ENCODE data around the gene PTPRG. TPM values are rescaled to one million over a fixed set of nuclear protein-coding genes. Genes with fewer than 3 reads are reported as not detected.

Gene PTPRG
- total and polyA plus RNA-seq, 2 donors (not counting 1 experiment from before 2014, with no cell fraction given): 67.0 to 97.9 TPM

DNA sequence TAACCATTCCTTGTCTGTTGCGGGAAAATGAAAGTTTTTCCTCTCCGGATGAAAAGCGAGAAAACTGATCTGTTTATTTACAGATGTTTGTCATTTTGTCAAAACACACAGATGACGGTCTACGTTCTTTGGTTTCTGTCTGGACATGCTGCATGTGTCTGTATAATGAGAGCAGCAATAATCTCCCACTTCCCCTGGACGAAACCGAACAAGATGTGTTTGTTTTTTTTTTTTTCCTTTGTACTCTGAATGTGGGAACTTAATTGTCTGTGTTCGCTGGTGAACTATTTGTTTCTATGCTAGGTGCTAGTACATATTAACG is 33.6 kb downstream of the PTPRG start:
- no peaks in the 10 kb centered on the region for H3K36me3 ChIP-seq (ENCODE audit: control insufficient read depth, insufficient read depth, low read length)
- H3K9ac ChIP-seq (ENCODE audit: insufficient read depth, low read length): no peak overlapping the region
- peak overlapping the region; percentile 97 for H3K4me2 ChIP-seq (ENCODE audit: extremely low read depth, insufficient read depth, low read length)
- H3K27me3 ChIP-seq (ENCODE audit: control insufficient read depth, insufficient read depth, low read length): no peaks in the 10 kb centered on the region
- peak overlapping the region; percentile 30 for H3K27ac ChIP-seq (ENCODE audit: insufficient read depth, low read length)
- no peak overlapping the region for H2AFZ ChIP-seq (ENCODE audit: low read length)
- no peak for TF ChIP-seq EZH2 (IDR thresholded peaks at IDR 0.05; ENCODE audit: low read length, missing control alignments)
- TF ChIP-seq, protein P1, sequence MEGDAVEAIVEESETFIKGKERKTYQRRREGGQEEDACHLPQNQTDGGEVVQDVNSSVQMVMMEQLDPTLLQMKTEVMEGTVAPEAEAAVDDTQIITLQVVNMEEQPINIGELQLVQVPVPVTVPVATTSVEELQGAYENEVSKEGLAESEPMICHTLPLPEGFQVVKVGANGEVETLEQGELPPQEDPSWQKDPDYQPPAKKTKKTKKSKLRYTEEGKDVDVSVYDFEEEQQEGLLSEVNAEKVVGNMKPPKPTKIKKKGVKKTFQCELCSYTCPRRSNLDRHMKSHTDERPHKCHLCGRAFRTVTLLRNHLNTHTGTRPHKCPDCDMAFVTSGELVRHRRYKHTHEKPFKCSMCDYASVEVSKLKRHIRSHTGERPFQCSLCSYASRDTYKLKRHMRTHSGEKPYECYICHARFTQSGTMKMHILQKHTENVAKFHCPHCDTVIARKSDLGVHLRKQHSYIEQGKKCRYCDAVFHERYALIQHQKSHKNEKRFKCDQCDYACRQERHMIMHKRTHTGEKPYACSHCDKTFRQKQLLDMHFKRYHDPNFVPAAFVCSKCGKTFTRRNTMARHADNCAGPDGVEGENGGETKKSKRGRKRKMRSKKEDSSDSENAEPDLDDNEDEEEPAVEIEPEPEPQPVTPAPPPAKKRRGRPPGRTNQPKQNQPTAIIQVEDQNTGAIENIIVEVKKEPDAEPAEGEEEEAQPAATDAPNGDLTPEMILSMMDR (conservative IDR thresholded peaks at IDR 0.05 in 1 of 2, IDR thresholded peaks at IDR 0.05 in 1 of 2; ENCODE audit: low read depth in 1 of 2, low read length in 2 of 2): no peak
- no peaks in the 10 kb centered on the region for H4K20me1 ChIP-seq (ENCODE audit: control insufficient read depth, extremely low read depth, insufficient read depth, low read length)
- peak overlapping the region; percentile 4 to 32 (median 12) for H3K4me3 ChIP-seq (replicated peaks in 1 of 4; ENCODE audit: control extremely low read depth in 1 of 4, insufficient read depth in 1 of 4, low read depth in 3 of 4, low read length in 4 of 4)
- DNase-seq (ENCODE audit: low read depth in 2 of 2): peak in 1 of 2 donors; percentile 32
- H3K79me2 ChIP-seq (ENCODE audit: control insufficient read depth, insufficient read depth, low read length): peaks cover 28% of the 10 kb centered on the region
- H3K9me3 ChIP-seq (ENCODE audit: control insufficient read depth, insufficient read depth, low read depth, low read length): no peaks in the 10 kb centered on the region
- peaks cover 10% of the 10 kb centered on the region for H3K4me1 ChIP-seq (ENCODE audit: control insufficient read depth, extremely low read depth, insufficient read depth, low read length)

DNA sequence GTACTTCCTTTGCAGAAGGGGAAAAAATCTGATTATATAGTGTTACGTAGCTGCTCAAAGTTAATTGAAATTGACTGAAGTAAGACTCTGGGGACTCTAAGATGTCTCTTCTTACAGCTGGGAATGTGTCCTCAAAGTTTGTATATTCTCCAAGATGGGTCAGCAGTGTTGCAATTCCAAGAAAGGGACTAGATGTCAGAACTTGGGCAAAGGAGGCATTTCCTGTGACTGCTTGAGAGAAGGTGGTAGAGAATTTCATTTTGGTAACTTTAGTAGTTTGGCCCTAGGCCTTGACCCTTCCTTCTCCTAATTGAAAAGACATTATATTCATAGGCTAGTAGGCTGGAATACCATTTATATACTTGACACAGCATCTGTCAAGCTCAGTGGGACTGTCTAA is 33.9 kb downstream of the PTPRG start:
- no peaks in the 10 kb centered on the region for H3K36me3 ChIP-seq (ENCODE audit: control insufficient read depth, insufficient read depth, low read length)
- H4K20me1 ChIP-seq (ENCODE audit: control insufficient read depth, extremely low read depth, insufficient read depth, low read length): no peaks in the 10 kb centered on the region
- H3K9ac ChIP-seq (ENCODE audit: insufficient read depth, low read length): no peak overlapping the region
- H3K79me2 ChIP-seq (ENCODE audit: control insufficient read depth, insufficient read depth, low read length): peaks cover 28% of the 10 kb centered on the region
- no peaks in the 10 kb centered on the region for H3K9me3 ChIP-seq (ENCODE audit: control insufficient read depth, insufficient read depth, low read depth, low read length)
- H3K27me3 ChIP-seq (ENCODE audit: control insufficient read depth, insufficient read depth, low read length): no peaks in the 10 kb centered on the region
- peak in 1 of 2 donors; percentile 69 for DNase-seq (ENCODE audit: low read depth in 2 of 2)
- H3K4me1 ChIP-seq (ENCODE audit: control insufficient read depth, extremely low read depth, insufficient read depth, low read length): peaks cover 10% of the 10 kb centered on the region
- no peak overlapping the region for H2AFZ ChIP-seq (ENCODE audit: low read length)
- peak overlapping the region; percentile 97 for H3K4me2 ChIP-seq (ENCODE audit: extremely low read depth, insufficient read depth, low read length)
- TF ChIP-seq EZH2 (IDR thresholded peaks at IDR 0.05; ENCODE audit: low read length, missing control alignments): no peak
- TF ChIP-seq, protein P1 (conservative IDR thresholded peaks at IDR 0.05 in 1 of 2, IDR thresholded peaks at IDR 0.05 in 1 of 2; ENCODE audit: low read depth in 1 of 2, low read length in 2 of 2): no peak
- H3K4me3 ChIP-seq (replicated peaks in 1 of 4; ENCODE audit: control extremely low read depth in 1 of 4, insufficient read depth in 1 of 4, low read depth in 3 of 4, low read length in 4 of 4): peak overlapping the region; percentile 4 to 32 (median 12)
- H3K27ac ChIP-seq (ENCODE audit: insufficient read depth, low read length): peak overlapping the region; percentile 30

DNA sequence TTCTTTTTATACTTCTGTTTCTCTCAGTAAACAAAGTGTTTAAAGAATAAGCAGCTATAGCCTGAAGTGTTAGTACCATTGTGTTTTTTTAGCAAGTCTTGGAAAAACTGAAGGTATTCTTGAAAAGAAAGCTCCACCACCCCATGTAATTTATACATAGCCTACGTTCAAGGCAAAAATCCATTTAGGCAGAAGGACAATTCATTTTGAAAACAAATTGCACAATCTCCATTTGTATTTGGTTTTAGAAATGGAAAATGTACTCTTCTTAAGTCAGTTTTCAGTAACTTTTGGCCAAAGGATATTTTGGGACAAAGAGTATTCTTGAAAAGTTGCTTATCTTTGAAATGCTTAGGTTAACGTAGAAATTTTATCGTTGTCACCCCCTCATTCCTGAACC is 34.5 kb downstream of the PTPRG start:
- no peaks in the 10 kb centered on the region for H3K9me3 ChIP-seq (ENCODE audit: control insufficient read depth, insufficient read depth, low read depth, low read length)
- no peak for TF ChIP-seq EZH2 (IDR thresholded peaks at IDR 0.05; ENCODE audit: low read length, missing control alignments)
- no peak overlapping the region for H3K4me3 ChIP-seq (replicated peaks in 1 of 4; ENCODE audit: control extremely low read depth in 1 of 4, insufficient read depth in 1 of 4, low read depth in 3 of 4, low read length in 4 of 4)
- no peak overlapping the region for H2AFZ ChIP-seq (ENCODE audit: low read length)
- H3K4me2 ChIP-seq (ENCODE audit: extremely low read depth, insufficient read depth, low read length): no peak overlapping the region
- H4K20me1 ChIP-seq (ENCODE audit: control insufficient read depth, extremely low read depth, insufficient read depth, low read length): no peaks in the 10 kb centered on the region
- peaks cover 28% of the 10 kb centered on the region for H3K79me2 ChIP-seq (ENCODE audit: control insufficient read depth, insufficient read depth, low read length)
- H3K36me3 ChIP-seq (ENCODE audit: control insufficient read depth, insufficient read depth, low read length): no peaks in the 10 kb centered on the region
- H3K27ac ChIP-seq (ENCODE audit: insufficient read depth, low read length): no peak overlapping the region
- H3K9ac ChIP-seq (ENCODE audit: insufficient read depth, low read length): no peak overlapping the region
- peaks cover 10% of the 10 kb centered on the region for H3K4me1 ChIP-seq (ENCODE audit: control insufficient read depth, extremely low read depth, insufficient read depth, low read length)
- no peaks in the 10 kb centered on the region for H3K27me3 ChIP-seq (ENCODE audit: control insufficient read depth, insufficient read depth, low read length)
- DNase-seq (ENCODE audit: low read depth in 2 of 2): no peak
